GM13977 (cell line): ENCODE data around the gene SMOC1.
"Not testable (repeated sequence)": the region's sequence is repeated elsewhere in the genome, so short reads cannot be mapped to it uniquely, and the experiment has no call there.

Experiments used
- DNase-seq: peaks from one replicate; pipeline ENCODE4 v3.0.0; 2012; ENCODE audit warnings: low spot score
- in situ Hi-C: fragments of 300-500 bp; cut with MboI; formaldehyde crosslinking; loops from one replicate; pipeline ENCODE4 v1.12.0; 2022; ENCODE audit warnings: low sequenced_read_pairs, low pct_unique_long_range_greater_than_20kb, mixed read lengths, inconsistent platforms; ENCODE audit not compliant: unreplicated experiment
- TF ChIP-seq, protein P1 (sequence below): IDR thresholded peaks from 2 replicates; pipeline ENCODE4 v1.5.1; 2012; ENCODE audit warnings: mild to moderate bottlenecking, control low read depth; ENCODE audit not compliant: insufficient read depth; ENCODE audit errors: extremely low read depth, missing control alignments

The SMOC1 gene

GRCh38 chr14:69895109-69895508 is 15.9 kb downstream of the SMOC1 start:
- in situ Hi-C loops = no loop called here
- TF ChIP-seq, protein P1, sequence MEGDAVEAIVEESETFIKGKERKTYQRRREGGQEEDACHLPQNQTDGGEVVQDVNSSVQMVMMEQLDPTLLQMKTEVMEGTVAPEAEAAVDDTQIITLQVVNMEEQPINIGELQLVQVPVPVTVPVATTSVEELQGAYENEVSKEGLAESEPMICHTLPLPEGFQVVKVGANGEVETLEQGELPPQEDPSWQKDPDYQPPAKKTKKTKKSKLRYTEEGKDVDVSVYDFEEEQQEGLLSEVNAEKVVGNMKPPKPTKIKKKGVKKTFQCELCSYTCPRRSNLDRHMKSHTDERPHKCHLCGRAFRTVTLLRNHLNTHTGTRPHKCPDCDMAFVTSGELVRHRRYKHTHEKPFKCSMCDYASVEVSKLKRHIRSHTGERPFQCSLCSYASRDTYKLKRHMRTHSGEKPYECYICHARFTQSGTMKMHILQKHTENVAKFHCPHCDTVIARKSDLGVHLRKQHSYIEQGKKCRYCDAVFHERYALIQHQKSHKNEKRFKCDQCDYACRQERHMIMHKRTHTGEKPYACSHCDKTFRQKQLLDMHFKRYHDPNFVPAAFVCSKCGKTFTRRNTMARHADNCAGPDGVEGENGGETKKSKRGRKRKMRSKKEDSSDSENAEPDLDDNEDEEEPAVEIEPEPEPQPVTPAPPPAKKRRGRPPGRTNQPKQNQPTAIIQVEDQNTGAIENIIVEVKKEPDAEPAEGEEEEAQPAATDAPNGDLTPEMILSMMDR = no peak
- DNase-seq = no peak

GRCh38 chr14:69896080-69896479 is 16.9 kb downstream of the SMOC1 start:
- in situ Hi-C loops = no loop called here
- TF ChIP-seq, protein P1 = no peak
- no peak for DNase-seq

- DNase-seq = no peak
- TF ChIP-seq, protein P1 = no peak
- in situ Hi-C loops = no loop called here
Observed at GRCh38 chr14:69896972-69897371, 17.8 kb downstream of the SMOC1 start.

- TF ChIP-seq, protein P1 = no peak
- in situ Hi-C loops = no loop called here
- no peak for DNase-seq
Observed at GRCh38 chr14:69900603-69901002, 21.4 kb downstream of the SMOC1 start.

GRCh38 chr14:69901113-69901951 is 22.1 kb downstream of the SMOC1 start:
- in situ Hi-C loops = no loop called here
- TF ChIP-seq, protein P1 = no peak
- DNase-seq = no peak

GRCh38 chr14:69903046-69903445 is 23.8 kb downstream of the SMOC1 start:
- in situ Hi-C loops, DNase-seq: not testable (repeated sequence)

- TF ChIP-seq, protein P1 = no peak
- in situ Hi-C loops = no loop called here
Observed at GRCh38 chr14:69904246-69904645, 25.0 kb downstream of the SMOC1 start.

More at GRCh38 chr14:69904246-69904645, 25.0 kb downstream of the SMOC1 start:
- DNase-seq = no peak
